HFF-Myc (cell line): ENCODE measurements around the gene ANTXR2.

Source experiments
- DNase-seq: peaks from one replicate; pipeline ENCODE4 v3.0.0-alpha.2; 2011; ENCODE audit warnings: low read depth; ENCODE audit errors: extremely low read depth
- H3K4me3 ChIP-seq: replicated peaks from 2 replicates; pipeline ENCODE4 v1.5.1; 2011; ENCODE audit warnings: low read depth, mild to moderate bottlenecking, control low read depth, low read length
- CTCF ChIP-seq: IDR thresholded peaks from 2 replicates; pipeline ENCODE4 v1.5.1; 2012; ENCODE audit warnings: mild to moderate bottlenecking, low read depth, low read length, control low read depth; ENCODE audit errors: missing control alignments

ANTXR2 gene

GRCh38 chr4:79917246-79917645 is 155.8 kb downstream of the ANTXR2 start:
- H3K4me3 ChIP-seq: no peak overlapping the region
- peak; percentile 78 for TF ChIP-seq CTCF
- DNase-seq: peak; percentile 22

- no peak for DNase-seq
- no peak overlapping the region for H3K4me3 ChIP-seq
- TF ChIP-seq CTCF: no peak
These were observed 157.8 kb downstream of the ANTXR2 start for GRCh38 chr4:79915246-79915645.

GRCh38 chr4:79913581-79913980 is 159.4 kb downstream of the ANTXR2 start:
- DNase-seq: no peak
- TF ChIP-seq CTCF: no peak
- H3K4me3 ChIP-seq: no peak overlapping the region

- H3K4me3 ChIP-seq: no peak overlapping the region
- DNase-seq: no peak
- TF ChIP-seq CTCF: no peak
These were observed 166.0 kb downstream of the ANTXR2 start for GRCh38 chr4:79907001-79907400.

GRCh38 chr4:79906303-79906702 is 166.7 kb downstream of the ANTXR2 start:
- no peak overlapping the region for H3K4me3 ChIP-seq
- DNase-seq: no peak
- TF ChIP-seq CTCF: no peak

GRCh38 chr4:79905212-79905611 is 167.8 kb downstream of the ANTXR2 start:
- no peak overlapping the region for H3K4me3 ChIP-seq
- TF ChIP-seq CTCF: no peak
- DNase-seq: no peak

- H3K4me3 ChIP-seq: no peak overlapping the region
- TF ChIP-seq CTCF: no peak
- no peak for DNase-seq
These were observed 168.7 kb downstream of the ANTXR2 start for GRCh38 chr4:79904331-79904730.
